IPS-NIHi7 (cell line): ENCODE results near the gene GIPC2.
A peak's percentile ranks its signal among the peaks of the same experiment; 100 is the strongest.

Experiments
- DNase-seq: peaks from one replicate; pipeline ENCODE4 v3.0.0; 2012; ENCODE audit warnings: mixed read lengths; ENCODE audit errors: extremely low spot score

The GIPC2 gene

DNA sequence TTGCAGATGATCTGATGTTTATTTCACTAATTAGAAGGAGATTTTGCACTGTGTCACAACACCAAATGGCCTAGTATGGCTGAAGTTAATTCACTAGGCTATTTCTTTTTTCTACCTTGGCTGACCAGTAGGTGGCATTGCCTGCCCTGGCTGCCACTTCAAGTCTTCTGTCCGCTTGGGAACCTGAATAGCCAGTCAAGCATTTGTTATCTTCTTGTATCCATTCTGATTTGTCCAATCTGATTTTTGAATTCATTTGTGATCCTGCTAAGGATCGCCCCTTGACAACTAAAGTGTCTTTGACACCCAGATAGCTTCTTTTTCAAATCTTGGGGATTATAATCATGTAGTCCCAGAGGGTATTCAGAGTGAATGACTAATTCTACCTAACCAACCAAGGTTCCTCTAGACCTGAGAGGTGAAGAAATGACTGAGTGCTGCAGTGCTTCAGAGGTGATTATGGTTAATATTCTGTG is 99.4 kb downstream of the GIPC2 start:
- peak; percentile 67 for DNase-seq

DNA sequence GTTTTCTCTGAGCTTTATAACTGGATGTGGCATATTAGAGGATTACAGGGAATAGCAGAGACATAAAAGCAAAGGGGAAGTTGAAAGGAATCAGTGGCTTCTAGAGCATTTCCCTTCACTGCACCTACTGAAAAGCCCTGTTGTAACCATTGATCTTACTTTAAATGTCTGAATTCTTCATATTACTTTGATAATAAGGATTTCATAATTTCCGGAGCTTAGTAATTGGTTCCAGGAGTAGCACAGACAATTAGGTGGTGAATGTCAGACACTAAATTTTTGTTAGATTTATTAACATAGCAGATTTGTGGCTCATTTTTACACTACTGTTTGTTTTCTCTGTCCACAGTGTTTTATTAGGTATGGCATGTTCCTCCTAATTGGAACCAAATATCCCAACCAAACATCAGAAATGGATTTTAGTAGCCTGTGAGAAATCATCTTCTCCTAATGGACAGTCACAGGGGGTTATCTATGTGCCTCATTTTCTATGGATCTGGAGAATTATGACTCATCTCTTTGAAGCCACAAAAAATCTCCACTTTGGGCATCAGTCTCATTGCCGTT is 100.5 kb downstream of the GIPC2 start:
- no peak for DNase-seq

DNA sequence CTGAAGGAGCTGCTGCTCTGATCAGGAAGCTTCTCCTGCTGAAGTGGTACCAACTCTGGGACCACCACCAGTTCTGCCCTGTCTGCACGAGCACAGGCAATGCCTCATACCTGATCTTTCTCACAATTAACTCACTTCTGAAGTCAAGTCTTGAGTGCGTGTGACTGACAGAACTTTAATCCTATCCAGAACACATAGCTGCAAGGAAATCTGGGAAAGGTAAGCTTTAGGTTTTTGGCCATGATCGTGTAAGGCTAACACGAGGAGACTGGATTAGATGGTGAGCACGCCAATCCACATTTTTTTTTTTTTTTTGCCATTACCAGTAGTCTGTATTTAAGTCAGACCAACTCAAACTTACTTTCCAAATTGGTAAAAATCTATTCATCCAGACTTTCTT is 101.3 kb downstream of the GIPC2 start:
- no peak for DNase-seq

- DNase-seq: no peak
Measured at GRCh38 chr1:78153092-78153736, 107.4 kb downstream of the GIPC2 start.

- peak; percentile 48 for DNase-seq
Measured at GRCh38 chr1:78155121-78155520, 109.4 kb downstream of the GIPC2 start.

DNA sequence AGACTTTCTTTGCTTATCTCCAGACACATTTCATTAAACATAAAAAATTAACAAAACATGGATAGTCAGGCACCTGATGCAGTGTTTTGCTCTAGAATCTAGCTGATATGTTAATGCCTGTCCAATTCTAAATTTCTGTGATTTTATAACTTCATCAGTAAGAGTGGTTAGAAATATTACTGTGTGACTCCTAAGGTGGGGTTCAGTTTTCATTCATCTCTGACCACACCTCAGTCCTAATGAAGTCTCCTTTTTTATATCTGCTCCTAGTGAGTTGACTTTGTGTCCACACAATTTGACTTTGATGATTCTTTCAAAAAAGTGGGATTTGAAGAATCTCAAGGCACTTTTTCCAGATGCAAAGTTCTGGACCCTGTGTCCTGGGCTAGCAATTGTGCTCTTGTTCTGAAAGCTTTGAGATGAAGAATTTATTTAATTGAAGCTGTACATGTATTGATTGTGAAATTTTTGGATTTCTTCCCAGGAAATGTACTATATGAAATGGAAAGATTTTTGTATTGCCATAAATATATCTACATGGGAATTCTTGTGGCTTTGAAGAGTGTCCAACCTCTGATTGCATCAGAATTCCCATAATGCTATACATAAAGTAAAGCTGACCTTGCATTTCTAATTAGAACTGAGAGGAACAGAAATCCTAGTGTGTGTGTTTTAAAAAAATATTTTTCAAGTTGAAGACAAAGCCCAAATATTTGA is 111.2 kb downstream of the GIPC2 start:
- no peak for DNase-seq

DNA sequence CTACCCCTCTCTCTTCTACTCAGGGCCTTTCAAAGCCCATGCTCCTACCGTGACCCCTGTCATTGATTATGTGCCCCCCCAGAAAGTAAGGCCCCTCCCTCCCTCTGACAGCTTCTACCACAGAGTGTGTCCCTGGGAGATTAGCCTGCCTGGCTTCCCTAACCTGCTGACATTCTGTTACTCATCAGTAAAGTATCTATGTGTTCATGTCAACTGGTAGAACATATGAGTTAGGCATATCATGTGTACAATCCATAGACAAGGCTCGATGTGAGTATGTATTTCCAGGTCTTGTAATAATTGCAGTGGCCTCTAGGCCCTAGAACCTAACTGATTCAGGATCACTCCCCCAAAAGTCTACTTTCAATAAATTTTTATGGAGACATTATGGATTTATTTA is 120.0 kb downstream of the GIPC2 start:
- no peak for DNase-seq

- no peak for DNase-seq
Measured at GRCh38 chr1:78168306-78168705, 122.5 kb downstream of the GIPC2 start.

DNA sequence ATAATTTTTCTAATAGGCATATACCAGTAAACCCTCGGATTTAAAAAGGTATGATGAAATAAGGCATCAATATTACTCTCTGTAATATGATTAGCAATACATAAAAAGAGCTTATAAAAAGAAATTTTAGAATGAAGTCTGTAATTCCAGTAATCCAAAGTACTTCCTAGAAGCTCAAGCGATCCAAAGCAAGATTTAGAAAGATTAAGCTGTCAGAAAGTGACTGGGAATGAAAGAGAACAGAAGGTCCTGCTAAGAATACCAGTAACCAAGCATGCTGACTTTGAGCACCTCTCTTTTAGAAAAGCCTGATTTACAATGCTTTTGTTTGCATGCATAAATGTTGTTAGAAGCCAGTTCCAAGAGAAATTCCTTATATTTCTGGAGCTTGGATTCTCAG is 125.1 kb downstream of the GIPC2 start:
- no peak for DNase-seq

DNA sequence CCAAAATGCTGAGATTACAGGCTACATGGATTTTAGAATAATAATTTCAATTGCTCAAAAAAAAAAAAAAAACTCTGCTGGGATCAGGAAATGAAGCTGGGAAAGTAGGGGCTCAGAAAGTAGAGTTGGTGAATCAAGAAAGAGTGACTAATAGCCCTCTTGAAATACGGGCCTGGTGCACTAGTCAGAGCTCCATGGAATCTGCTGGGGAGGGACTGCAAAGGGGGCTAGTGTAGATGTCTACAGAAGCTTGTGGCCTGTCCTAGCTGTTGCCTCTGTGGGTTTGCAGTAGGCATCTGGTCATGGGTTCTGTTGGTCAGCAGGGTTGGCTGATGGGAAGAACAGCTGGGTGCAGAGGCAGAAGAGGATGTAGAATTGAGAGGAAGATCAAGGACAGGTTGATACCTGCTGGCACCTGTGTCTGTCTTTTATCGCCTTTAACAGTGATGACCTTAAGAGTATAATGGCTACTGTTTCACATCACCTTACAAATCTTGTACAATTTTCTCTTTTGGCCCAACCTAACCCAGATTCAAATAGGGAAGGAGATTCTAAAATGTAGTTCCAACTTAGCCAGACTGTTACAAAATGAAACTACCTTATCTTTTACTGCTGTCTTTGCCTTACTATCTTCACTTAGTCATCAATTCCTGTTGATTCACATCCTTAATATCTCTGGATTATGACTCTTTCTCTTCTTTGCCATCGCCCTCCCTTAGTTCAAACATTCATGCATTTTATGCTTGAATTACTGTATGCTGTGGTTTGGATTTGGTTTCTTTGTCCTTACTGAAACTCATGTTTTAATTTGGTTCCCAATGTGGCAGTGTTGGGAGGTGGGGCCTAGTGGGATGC is 126.2 kb downstream of the GIPC2 start:
- DNase-seq: no peak

DNA sequence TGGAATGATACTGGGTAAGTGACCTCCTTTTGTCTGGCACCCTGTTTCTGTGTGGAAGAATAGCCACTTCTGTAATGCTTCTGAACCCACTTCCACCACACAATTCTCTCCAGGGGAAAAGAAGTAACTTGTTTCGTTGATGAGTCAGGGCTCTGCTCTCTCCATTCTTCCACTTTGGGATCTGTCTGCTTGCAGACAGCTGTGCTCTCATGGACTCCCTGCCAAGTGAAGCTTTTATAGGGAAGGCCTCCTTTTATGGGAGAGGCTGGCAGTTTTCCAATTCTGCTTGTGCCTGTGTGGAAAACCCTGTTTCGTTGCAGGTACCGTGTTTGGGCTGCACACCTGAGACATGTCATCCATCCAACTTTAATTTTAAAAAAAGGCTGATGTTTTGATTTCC is 130.7 kb downstream of the GIPC2 start:
- no peak for DNase-seq

DNA sequence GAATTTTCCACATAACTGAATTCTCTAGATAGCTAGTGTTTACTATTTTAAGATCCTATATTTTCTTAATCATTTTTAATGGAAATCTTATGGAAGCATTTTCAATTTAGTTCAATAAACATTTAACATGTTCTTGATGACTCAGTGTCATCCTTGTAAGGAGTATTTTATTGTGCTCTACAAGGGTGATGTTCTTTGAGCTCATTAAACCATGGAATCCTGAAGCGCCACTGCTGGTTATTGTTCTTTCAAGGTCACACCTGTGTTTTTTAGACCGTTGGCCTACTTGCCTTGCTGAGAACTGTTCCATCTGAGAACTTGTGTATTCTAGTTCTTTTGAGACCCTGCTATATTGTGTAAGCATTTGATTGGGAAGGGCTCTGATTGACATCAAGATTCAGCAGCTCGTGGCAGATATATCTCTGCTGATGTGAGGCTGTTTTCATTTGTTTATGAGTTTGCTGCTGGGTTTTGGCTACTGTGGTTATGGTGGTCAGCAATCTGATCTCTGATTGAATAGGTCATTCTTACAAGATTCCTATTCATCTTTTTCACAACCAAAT is 132.0 kb downstream of the GIPC2 start:
- no peak for DNase-seq

DNA sequence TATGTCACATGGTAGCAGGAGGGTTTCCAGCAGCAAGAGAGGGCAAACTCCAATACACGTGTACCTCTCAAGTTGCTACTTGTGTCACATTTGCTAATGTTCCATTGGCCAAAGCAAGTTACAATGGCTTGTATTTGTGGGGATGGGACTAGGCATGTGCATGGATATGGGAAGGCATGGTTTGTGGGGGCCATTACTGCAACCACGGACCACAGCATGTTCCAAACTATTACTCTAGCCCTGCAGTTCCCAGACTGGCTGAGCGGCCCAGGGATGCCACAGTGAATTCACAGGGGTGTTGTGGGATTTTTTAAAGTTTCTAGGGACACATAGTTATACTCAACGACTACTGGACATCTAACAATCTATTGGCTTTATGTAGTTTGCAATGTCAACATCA is 133.1 kb downstream of the GIPC2 start:
- no peak for DNase-seq

DNA sequence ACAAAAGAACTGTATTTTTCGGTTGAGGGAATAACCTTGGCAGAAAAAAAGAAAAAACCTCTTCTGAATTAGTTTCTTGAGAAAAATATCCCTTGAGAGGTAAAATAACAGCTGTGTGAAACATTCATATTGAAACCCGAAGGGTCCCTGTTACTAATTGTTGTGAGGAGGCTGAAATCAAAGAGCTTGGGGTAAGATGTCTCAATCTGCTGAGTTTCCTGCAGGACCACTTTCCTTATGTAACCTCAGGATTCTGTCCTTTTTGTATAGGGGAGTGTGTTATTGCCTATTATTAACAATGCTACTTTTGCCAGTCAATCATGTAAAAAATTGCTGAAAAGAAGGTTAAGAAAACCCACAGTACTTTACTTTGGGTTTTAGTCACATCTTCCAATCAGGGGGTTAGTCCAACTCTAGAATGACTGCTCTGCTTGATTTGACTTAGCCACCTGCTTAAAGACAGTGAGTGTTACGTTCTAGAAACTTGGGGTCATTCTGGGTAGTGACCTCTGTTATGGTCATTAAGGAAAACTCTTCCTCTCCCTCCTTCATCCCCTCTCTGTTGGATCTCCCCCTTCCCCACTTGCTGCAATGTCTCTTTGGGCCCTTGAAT is 138.8 kb downstream of the GIPC2 start:
- no peak for DNase-seq
